Fibroblast of the conjunctiva (primary cell): ENCODE data around the gene C9orf78.

Experiments used
- DNase-seq: peaks from one replicate; pipeline ENCODE4 v3.0.0-alpha.2; 2010; ENCODE audit warnings: low read depth

The C9orf78 gene

DNA sequence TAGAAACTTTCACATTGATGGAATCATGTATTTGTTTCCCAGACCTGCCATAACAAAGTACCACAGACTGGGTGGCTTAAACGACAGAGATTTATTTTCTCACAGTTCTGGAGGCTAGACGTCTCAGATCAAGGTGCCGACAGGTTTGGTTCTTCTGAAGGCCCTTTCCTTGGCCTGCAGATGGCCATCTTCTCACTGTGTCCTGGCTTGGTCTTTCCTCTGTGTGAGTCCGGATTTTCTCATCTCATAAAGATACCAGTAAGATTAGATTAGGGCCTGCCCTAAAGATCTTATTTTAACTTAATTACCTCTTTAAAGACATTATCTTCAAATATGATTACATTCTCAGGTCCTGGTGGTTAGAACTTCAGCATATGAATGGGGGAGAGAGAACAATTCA is 6.0 kb upstream of the C9orf78 start:
- no peak for DNase-seq

- no peak for DNase-seq
These were observed 5.0 kb upstream of the C9orf78 start for GRCh38 chr9:129840034-129840433.

- no peak for DNase-seq
These were observed 4.4 kb upstream of the C9orf78 start for GRCh38 chr9:129839324-129840023.

DNA sequence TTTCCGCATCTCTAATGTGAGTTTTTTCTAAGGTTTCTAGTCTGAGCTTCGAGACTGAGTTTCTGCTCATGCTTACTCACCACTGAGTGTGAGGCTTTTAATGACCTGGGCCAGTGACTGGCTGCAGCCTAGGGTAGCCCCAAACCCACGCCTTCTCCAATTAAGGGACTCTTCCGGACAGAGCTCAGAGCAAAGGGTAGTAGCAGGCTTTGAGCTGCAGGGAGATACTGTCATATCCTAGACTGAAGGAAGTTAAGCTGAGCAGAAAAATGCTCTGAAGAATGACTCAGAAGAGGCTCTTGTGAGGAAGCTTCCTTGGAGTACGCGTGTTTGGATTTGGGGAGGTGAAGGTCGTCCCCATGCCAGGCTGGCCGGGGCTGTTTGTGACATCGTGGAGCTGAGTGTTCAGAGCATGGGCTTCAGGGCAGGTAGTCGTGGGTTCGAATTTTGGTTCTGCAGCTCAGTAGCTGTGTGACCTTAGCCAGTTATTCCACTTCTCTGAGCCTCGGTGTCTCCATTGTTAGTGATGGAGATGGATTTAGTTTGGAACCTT is 3.7 kb upstream of the C9orf78 start:
- DNase-seq, result peak; percentile 10

DNA sequence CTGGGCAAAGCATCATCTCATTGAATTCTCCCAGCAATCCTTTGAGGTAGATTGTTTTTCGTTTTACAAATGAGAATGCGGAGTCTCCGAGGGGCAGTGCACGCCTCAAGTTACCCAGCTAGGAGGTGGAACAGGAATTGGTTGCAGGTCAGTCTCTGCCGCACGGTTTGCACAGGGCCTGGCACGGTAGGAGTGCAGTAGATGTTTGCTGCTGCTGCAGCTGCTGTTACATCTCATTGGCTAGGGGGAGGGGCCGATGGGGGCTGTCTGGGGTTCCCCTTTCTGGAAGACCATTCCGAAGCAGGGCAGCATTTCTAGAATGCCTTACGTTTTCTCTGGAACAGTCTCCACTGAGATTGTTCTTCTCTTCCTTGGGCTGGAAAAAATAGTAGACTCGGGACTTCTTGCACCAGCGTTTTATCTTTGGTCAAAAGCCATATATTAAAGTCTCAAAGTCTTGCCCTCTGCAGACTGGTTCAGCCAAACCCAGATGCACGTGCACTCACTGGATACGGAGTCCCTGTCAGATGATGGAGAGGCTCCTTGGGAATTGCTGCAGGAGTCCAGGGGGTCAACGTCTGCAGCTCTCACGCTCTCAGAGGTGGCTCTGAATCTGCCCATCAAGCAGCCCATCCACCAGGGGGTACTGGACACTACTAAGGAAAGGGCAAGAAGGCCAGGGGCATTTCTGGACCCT is 1.4 kb upstream of the C9orf78 start:
- DNase-seq, result no peak

DNA sequence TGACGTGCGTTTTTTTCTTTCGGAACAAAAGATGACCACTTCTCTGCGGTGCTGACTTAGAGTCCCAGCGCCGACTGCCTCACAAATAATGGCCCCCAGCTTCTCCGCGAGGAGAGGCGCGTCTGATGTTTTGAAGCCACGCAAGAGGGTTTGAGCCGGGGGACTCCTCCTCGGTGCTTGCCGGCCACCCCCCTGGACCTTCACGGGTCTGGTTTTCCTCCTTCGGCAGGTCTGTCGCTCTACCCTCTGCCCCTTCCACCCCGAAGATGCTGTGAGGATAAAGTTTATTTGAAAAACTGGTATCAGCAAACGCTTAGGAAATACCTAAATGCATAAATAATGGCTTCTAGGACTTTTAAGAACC is 767 bp upstream of the C9orf78 start:
- no peak for DNase-seq

DNA sequence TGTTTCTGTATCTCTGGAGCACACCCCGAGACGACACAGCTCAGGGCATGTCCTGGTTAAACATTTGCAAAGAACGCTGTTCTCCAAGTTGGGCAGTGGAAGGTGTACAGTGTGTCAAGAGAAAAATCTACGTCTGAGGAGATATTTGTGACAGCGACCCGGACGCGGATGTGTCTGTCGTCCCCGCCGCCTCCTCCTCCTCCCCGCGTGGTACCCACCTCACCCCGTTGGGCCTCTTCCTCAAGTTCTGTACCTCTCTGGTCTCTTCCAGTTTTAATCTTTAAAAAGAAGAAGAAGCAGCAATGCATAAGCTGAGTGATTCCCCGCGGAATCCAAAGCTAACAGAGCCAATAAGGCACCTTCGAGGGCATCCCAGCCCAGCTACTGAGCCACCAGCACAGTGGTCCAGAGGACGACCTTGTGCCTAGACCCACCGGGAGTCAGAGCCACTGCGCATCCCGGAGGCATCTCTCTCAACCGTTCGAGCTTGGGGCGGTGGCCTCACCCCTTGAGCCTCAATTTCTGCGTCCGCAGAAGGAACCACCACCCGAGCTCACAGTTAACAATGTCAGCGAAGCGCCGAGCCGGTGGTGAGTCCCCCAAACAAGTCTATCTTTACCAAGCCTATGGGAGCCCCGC is 467 bp downstream of the C9orf78 start:
- no peak for DNase-seq

GRCh38 chr9:129832982-129833381 is 2.1 kb downstream of the C9orf78 start:
- no peak for DNase-seq

DNA sequence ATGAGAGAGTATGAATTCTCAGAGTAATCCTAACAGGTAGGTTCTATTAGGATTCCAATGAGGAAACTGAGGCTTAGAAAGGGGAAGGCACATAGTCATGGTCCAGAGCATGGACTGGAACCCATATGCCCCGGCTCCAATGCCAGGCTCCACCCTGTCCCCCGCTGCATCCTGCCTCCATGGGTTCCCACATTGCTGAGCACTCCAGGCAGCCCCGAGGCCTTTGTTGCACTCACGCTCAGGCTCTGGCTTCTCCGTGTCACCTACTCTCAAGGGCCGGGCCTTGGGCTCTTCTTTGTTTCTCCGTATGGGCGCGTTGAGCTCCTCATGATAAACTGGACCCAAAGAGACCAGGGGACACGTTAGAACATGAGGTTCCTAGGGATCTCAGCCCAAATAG is 6.1 kb downstream of the C9orf78 start:
- no peak for DNase-seq

DNA sequence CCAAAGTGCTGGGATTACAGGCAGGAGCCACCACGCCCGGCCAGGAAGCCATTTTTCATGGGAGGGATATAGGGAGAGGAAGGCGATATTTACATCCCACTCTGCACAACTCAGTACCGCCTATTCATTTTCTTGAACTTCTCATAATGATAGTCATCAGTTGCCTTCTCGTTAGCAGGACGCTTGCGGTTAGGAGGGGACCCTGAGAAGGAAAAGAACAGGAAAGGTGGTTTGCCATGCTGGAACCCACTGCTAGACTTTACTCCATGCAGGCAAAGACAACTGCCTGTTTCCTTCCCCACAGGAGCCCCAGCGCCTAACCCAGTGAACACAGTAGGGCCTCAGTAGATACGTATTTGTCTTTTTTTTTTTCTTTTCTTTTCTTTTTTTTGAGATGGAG is 7.0 kb downstream of the C9orf78 start:
- DNase-seq, result no peak

DNA sequence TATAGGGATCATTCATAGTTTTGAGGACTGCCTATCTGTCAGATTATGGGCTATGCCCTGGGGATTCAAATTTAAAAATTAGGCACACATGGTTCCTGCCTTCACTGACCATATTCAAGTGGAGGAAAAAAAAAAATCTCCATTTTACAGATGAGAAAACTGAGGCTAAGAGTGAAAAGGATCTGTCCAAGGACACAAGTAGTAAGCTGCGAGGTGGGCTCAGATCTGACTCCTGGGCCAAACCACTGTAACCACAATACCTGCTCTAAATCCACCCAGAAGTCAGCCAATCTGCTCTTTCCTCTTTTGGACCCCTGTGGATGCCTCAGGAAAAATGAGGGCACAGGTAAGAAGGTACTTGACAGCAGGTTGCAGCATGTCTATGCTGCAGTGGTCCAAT is 8.3 kb downstream of the C9orf78 start:
- no peak for DNase-seq

DNA sequence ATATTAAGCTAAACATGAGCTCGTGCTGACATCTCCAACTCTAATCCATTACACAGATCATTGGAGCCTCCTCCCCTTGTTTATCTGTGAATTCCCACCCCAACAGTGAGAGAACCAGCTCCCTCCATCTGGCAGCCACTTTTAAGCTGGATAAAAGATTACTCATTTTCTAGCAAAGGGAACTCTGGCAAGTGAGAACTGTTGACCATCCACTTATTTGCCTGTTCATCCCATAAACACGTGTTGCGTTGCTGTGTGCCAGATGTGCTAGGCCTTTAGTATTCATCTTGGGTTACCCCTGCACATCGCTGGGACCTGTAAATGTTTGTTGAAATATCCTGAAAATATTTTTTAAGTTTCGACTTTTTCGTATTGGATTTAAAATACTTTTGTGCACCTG is 8.7 kb downstream of the C9orf78 start:
- no peak for DNase-seq

DNA sequence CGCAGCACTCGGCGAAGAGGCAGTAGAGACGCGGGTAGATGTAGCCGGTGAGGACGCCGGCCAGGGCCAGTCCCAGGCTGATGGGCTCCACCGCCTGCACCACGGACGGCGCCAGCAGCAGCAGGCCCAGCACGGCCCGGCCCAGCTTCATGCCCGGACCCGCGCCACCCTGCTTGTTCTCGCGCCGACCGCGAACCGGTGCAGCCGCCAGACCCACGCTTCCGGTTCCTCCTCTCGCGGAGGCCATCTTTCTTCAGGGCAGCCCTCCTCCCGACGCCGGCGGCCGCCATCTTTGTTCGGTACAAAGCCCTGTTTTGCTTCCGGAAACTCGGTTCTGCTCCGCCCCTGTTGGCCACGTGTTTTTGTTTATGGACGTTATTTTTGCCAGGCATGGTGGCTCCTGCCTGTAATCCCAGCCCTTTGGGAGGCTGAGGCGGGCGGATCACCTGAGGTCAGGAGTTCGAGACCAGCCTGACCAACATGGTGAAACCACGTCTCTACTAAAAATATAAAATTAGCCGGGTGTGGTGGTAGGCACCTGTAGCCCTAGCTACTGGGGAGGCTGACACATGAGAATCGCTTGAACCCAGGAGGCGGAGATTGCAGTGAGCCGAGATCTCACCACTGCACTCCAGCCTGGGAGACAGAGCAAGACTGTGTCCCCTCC is 11.0 kb downstream of the C9orf78 start, which contains the start of gene TOR1A:
TOR1A (minus strand) TSS at position 202 of the 667 bp plus-strand sequence; CDS start at position 151, 51 bp downstream.
- DNase-seq, result peak; percentile 91

GRCh38 chr9:129823542-129823934 is 11.5 kb downstream of the C9orf78 start:
- no peak for DNase-seq

- DNase-seq, result peak; percentile 8
These were observed 12.1 kb downstream of the C9orf78 start for GRCh38 chr9:129822898-129823541.

DNA sequence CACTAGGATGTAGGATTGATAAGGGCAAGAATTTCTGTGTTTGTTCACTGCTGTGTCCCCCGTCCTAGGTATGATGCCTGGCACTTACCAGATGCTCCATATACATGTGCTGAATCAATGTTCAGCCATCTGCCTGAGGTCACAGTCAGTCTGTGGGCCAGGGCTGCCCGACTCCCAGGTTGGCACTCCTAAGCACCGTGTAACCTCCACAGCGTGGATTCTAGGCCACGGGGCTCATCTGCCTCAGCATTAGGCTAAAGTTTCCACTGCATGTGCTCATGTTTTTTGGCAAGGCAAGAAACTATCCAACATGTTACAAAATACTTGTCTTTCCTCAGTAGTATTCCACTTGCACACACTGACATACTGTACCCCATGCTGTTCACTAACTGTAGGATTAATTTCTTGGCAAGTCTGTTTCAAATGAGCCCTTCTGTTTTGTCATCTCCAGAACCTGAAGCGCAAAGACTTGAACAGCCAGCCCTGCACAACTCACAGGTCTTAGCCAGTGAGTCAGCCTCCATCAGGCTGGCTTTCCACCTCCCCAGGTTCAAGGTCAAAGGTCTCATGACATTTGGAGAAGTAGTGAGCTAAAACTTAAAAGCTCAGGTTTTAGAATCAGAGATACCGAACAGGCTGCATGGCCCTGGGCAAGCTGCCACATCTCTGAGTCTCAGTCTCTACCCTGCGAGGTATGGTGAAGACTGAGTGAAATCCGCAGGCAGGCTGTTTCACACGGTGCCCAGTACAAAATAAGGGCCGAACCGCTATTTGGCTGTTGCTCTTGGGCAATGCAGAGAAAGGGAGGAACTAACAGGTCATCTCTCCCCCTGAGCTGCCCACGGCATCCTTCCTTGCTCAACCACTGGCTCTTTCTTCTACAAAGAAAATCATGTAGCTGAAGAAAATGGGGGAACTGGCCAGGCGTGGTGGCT is 18.3 kb downstream of the C9orf78 start:
- DNase-seq, result no peak

GRCh38 chr9:129815278-129815677 is 19.8 kb downstream of the C9orf78 start:
- no peak for DNase-seq

DNA sequence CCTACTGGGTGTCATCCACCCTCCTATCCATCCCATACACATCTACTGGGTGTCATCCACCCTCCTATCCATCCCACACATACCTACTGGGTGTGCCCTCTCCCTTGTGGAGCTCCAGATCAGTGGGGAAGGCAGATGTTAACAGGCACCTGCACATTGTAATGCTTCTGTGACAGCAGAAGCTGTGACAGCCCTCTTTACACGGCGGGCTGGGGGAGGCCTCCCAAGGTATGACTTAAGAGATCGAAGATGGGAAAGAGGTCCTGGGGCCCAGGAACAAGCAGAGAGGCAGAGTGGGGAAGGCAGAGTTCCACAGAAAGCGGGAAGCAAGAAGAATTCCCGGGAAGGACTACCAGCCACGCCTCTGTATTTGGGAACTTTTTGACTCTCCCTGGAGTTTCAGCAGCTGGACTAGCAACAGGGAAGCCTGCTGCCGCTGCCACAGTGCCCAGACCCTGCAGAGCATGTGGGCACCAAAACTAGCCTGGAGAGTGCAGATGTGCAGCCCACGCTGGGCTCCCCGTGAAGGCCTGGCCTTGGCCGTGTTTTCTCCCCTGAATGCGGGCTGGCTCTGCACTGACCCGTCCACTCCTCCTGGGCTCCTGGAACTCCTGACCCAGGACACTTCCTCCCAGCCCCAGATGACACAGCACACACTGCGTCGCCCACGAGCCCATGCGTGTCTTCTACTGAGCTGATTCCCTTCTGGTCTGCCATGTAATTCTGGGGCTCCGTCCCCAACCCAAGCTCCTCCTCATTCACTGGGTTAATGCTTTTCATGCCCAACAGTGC is 20.4 kb downstream of the C9orf78 start:
- DNase-seq, result no peak

- no peak for DNase-seq
These were observed 21.4 kb downstream of the C9orf78 start for GRCh38 chr9:129813661-129814060.

DNA sequence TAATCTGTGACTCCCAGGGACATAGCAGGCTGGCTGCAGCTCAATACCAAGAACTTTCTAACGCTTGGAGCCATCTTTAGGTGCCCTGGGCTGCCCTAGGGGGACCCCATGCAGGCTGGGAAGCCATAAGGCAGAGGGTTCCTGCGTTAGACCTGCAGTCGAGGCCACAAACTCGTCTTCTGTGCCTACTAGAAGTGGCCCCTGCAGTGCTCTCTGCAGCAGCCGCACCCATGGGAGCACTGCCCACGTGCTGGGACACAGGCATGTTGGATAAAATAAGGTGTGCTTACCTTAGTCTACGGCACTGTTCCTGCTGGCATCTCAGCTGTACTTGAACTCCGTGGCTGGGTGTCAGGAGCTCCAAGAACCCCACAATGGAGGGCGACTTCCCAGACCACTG is 22.7 kb downstream of the C9orf78 start:
- DNase-seq, result no peak
